Mammary epithelial cell (primary cell): ENCODE measurements around the gene NPIPB8.

Experiments
- CTCF ChIP-seq, 2 donors: IDR thresholded peaks in 1 of 2; conservative IDR thresholded peaks in 1 of 2; 2 replicates each; pipeline ENCODE4 v1.5.1; 2011 to 2012; ENCODE audit warnings: inconsistent platforms in 2 of 2, low read length in 2 of 2, mild to moderate bottlenecking in 2 of 2, control low read depth in 1 of 2, low read depth in 1 of 2; ENCODE audit not compliant: insufficient read depth in 1 of 2; ENCODE audit errors: extremely low read depth in 1 of 2
- EZH2 ChIP-seq: IDR thresholded peaks from 2 replicates; pipeline ENCODE4 v1.6.1; 2012; ENCODE audit warnings: low read length, inconsistent platforms, borderline replicate concordance

- TF ChIP-seq CTCF (conservative IDR thresholded peaks at IDR 0.05 in 1 of 2, IDR thresholded peaks at IDR 0.05 in 1 of 2; ENCODE audit: extremely low read depth in 1 of 2, insufficient read depth in 1 of 2, low read depth in 1 of 2, low read length in 2 of 2) (no peak), EZH2 (no peak)
These were observed 41.7 kb upstream of the NPIPB8 start for GRCh38 chr16:28596115-28596630.
